GM19025 (cell line): ENCODE measurements around the gene FCGR1A.
"Not testable (repeated sequence)": the region's sequence is repeated elsewhere in the genome, so short reads cannot be mapped to it uniquely, and the experiment has no call there.

ENCODE experiments used
- ATAC-seq: cut with Tn5 transposase; IDR thresholded peaks from one replicate; pipeline ENCODE4 v1.9.1; 2021; ENCODE audit warnings: mild to moderate bottlenecking, low read depth, moderate library complexity; ENCODE audit not compliant: unreplicated experiment

The FCGR1A gene

DNA sequence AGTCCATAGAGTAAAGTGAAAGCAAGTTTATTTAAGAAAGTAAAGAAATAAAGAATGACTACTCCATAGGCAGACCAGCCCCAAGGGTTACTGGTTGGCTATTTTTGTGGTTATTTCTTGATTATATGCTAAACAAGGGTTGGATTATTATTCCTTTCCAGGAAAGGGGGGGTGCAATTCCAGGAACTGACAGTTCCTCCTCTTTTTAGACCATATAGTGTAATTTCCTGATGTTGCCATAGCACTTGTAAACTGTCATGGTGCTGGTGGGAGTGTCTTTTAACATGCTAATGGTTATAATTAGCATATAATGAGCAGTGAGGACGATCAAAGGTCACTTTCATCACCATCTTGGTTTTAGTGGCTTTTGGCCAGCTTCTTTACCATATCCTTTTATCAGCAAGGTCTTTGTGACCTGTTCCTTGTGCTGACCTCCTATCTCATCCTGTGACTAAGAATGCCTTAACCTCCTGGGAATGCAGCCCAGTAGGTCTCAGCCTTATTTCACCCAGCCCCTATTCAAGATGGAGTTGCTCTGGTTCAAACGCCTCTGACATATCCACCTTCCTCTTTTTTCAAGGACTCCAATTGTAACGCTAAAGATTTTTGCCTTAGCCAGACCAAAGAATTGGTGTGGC lies 6.9 kb upstream of the FCGR1A start:
- not testable (repeated sequence) for ATAC-seq

DNA sequence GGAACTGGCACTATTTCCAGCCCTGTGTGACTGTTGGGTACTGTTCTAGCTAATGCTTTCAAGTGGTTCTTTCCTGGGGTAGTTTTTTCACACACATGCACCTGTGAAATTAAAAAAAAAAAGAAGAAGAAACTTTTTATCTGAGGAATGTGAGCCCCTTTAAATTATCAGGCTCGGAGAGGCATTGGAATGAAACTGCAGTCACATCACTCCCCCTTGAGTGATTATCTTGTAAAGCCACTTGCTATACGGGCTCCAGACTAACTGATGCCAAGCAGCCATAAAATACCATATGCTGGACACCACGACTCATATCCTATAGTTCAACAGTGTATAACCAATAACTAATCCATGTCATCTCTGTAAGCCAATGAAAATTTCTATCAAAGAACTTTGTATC lies 5.4 kb upstream of the FCGR1A start:
- not testable (repeated sequence) for ATAC-seq

DNA sequence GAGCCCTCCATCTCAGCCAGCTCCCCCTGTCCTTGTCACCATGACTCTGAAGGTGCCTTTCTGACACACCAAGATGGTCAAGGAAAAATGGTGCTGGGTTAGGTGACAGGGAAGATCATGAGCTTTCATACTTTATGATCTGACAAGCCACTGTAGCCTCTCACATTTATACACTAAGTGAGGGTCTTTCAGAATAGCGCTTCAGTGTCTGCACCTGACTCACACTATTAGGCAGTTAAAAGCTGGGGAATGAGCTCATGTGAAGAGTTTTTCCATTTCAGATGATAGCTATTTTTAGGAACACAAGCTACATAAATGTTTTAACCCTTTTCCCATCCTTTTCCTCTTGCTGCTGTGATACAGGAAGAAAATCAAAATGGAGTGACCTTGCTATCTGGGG lies 4.2 kb upstream of the FCGR1A start:
- ATAC-seq: not testable (repeated sequence)

DNA sequence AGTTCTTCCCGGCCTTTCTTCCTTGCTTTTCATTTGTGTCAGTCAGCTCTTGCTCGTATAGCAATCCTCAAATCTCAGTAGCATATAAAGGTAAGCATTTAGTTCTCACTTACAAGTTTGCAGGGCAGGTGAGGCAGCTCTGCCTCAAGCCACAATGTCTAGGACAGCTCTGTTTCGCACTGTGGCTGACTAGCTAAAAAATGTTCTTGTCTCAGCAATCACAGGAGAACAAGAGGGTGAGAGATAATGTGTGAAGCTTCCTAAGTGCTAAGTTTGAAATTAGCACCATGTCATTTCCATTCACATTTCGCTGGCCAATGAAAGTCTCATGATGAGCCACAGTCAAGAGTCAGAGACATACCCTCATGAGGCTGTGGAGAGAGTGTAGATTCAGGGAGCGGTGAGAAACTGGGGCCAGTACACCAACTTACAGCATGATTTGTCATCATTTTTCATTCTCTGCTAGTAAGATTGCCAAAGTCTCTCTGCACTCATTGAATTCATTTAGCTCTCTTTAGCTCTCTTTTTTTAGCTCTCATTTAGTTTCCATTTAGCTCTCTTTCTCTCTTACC lies 995 bp upstream of the FCGR1A start:
- ATAC-seq: not testable (repeated sequence)

DNA sequence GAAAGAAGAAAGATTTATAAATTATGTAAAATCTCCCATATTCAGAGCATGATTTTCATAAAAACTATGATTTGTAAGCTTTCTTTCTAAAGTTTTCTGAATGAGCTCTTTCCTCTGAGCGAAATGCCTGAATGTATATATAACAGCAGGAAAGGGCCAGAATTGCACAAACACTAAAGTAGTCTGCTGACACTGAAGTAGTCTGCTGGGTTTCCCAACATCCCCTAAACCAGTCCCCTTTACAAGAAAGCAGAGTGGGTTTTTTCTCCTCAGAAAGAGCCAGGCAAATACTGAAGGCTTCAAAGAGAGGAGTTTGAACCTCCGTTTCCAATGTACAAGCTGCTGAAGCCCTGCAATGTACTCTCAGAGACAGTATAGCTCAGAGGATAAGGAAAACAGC lies 795 bp downstream of the FCGR1A start:
- not testable (repeated sequence) for ATAC-seq

DNA sequence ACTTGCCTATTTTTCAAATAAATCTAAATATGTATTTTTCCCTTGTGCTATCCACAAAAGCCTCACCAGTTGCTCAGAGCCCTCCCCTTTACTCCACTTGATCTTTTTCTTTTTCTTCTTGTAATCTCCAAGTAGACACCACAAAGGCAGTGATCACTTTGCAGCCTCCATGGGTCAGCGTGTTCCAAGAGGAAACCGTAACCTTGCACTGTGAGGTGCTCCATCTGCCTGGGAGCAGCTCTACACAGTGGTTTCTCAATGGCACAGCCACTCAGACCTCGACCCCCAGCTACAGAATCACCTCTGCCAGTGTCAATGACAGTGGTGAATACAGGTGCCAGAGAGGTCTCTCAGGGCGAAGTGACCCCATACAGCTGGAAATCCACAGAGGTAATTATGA lies 1.4 kb downstream of the FCGR1A start:
- not testable (repeated sequence) for ATAC-seq

DNA sequence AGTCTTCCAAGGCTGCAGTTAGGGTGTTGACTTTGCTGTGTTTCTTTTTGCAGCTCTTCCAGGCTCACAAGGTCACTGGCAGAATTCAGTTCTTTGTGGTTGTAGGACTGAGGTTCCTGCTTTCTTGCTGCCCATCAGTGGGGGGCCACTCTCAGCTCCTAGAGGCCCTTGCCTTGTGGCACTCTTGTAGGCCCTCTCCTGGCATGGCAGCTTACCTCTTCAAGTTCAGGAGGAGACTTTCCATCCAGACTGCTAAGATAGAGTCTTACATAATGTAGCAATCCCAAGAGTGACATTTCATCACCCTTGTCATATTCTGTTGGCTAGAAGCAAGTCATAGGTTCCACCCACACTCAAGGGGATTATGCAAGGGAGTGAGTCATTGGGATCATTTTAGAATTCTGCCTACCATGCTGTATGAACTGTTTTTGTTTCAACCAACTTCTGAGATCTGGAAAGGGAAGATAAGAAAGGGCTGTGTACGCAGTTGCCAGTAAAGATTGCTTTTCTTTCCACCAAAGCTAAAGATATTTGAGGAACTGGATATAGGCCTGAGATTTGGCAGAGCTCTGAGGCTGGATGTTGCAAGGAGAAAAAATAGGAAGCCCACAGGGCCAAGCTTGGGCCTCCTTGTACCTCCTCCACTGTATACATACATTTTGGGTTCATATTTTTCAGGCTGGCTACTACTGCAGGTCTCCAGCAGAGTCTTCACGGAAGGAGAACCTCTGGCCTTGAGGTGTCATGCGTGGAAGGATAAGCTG lies 5.4 kb downstream of the FCGR1A start:
- ATAC-seq: not testable (repeated sequence)

DNA sequence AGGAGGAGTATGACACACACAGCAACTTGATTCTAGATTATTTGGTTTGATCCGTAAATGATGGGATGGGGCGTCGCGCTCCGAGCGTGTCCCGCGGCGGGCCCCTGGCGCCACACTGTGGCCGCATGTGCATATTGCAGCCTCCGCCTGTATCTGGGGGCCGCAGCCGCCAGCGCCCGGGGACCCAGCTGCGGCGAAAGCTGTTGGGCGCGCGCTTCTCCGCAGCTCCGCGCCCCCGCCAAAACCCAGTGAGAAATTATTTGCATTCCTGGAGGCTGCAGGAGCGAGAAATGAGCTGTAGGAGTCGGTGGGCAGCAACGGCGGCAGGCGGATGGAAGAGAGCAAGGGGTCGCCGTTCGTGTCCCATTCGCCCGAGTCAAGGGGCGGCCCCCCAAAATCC lies 10.0 kb downstream of the FCGR1A start:
- ATAC-seq: peak; percentile 79

DNA sequence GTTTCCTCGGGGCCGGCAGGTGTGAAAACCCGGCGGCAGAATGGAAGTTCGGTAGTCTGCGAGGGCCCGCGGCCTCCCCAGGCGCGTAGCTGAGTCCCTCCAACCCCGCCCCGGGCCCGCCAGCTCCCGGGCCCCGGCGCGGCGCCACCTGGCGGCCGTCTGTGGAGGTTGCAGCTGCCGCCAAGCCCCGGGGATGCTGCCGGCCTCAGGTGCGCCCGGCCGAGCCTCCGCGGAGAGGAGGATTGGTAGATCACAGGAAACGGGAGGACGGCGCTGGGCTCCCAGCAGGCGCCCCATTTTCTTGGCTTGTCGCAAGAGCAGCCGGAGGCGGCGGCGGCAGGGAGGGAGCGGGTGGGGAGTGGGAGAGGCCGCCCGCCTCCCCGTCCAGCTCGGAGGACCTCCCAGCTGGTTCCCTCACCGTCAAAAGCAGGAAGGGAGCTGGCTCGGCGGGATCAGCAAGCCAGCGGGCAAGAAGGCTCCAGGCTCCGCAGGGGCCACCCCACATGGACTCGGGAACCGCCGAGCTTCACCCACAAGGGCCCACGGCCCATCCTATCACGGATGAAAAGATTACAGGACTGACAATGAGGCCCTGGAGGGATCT lies 10.5 kb downstream of the FCGR1A start:
- ATAC-seq: peak; percentile 88

DNA sequence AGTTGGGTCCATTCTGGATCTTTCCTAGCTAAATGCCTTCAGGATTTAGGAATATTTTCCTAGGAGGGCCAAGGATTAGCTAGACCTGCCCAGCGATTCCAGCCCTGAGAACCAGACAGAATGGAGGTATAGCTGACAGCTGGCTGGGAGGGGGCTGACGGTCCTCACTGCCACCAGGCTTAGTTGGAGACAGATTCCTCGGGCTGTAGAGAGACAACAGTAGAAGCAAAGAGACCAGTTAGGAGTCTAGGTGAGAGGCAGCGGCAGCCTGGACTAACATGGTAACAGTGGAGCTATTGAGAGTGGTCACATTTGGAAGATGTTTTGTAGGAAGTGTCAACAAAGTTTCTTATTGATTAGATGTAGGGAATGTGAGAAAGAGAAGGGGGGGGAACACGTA lies 11.4 kb downstream of the FCGR1A start:
- not testable (repeated sequence) for ATAC-seq

DNA sequence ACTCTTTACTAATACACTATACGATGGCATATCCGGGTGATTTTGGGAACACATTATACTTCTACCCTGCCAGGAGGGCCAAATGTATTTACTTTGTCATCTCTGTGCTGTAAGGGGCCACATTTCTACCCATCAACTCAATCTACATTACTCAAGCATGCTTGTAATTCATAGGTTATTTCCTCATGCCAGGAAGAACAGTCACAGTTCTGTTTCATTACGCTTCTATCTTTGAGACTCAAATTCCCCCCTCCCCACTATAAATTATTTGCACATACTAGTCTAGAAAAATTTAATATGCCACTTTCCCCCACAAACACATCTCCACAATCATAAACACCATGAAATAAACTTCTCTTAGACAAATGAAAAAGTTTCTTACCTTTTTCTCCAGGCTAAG lies 19.1 kb downstream of the FCGR1A start:
- not testable (repeated sequence) for ATAC-seq

DNA sequence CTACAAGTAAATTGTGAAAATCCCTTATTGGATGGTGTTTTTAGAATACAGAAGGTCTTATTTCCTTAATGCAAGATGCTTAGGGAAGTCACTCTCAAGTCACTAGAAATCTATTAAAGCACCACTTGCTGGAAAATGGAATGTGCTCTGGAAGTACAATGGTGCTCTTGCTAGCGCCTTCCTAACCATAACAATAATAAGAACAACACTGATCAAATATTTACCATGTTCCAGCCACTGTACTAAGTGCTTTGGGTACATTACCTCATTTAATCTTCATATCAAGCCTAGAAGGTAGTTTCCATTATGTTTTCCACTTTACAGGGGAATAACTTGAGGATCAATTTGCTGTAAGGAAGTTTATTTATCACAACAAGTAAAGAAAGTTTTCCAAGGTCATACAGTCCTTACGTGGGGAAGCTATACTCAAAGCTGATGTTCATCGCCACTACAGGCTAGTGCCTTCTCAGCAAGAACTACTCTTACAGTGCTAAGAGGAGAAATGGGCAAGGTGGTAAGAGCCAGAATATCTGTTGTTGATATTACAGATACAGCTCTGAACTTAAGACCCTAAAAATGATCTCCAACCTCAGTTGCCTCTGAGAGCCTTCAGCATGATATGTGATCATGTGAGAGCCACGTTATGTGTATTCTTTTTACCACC lies 22.1 kb downstream of the FCGR1A start:
- not testable (repeated sequence) for ATAC-seq

DNA sequence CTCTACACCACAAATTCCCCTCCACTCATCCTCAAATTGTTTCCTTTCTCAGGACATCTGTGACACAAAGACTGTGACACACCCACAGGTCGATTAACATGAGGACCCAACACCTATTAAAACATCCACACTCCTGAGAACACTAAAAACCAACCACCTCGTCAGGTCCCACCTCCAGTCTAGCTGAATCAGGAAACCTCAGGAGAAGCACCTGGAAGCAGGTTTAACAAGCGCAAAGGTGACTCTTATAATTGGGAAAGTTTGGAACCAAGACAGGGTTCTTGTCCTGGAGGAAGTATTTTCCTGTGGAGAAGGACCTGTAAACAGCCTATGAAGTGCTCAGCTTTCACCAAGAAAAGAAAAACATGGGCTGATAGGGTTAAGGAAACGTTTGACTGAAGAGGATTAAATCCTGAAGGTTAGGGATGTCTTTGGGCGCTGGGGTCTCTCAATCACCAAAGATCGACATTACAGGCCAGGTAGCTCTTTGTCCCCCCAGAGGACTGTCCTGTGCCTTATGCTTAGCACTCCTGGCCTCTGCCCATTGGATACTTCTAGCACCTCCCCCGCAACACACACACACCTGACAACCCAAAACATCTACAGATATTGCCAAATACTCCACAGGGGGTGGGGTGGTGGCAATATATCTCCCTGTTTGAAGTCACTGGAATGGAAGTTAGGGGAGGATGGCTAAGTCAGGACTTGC lies 28.4 kb downstream of the FCGR1A start:
- not testable (repeated sequence) for ATAC-seq

DNA sequence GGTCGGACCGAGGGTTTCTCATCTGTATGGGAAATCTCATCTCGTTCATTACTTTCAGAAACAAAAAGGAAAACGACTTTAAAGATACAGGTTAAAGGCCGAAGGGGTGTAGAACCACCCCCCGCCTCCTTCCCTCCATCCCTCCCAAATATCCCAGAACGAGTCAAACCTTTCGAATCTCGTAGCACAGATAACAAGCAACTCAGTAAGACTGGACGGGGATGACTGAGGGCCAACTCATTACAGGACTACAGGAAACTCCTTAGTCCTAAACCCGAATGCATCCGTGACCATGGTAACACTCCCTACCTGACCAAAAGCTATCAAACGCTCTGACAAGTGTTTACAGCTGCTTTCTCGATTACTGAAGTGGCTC lies 29.0 kb downstream of the FCGR1A start:
- ATAC-seq: peak; percentile 11

DNA sequence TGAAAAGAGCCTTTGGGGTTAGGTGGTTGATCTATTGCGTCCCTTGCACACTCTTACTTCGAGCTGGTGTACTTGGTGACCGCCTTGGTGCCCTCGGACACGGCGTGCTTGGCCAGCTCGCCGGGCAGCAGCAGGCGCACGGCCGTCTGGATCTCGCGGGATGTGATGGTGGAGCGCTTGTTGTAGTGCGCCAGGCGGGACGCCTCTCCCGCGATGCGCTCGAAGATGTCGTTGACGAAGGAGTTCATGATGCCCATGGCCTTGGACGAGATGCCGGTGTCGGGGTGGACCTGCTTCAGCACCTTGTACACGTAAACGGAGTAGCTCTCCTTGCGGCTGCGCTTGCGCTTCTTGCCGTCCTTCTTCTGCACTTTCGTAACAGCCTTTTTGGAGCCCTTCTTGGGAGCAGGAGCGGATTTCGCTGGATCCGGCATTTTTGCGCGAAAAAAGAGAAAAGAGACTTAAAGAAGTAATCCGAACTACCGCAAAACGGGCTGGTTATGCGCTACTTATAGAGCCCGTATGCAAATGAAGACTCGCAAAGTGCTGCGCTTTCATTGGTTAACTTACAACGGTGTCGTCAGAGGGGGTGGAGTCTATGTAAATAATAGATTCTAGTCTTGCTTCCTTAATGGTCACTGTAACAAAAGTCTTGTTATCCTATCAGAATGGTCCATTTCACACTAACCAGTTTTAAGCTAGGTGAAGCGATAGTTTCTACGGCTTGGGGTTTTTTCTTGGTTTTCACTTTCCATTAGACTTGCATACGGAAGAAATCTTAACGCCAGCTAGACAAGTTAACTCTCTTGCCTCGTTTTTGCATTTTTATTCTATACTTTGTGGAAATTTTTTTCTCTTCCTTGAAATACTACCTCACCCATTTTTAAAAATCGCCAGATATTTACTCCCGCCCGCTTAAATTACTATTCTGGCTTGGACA lies 29.7 kb downstream of the FCGR1A start:
- ATAC-seq: peak; percentile 81

DNA sequence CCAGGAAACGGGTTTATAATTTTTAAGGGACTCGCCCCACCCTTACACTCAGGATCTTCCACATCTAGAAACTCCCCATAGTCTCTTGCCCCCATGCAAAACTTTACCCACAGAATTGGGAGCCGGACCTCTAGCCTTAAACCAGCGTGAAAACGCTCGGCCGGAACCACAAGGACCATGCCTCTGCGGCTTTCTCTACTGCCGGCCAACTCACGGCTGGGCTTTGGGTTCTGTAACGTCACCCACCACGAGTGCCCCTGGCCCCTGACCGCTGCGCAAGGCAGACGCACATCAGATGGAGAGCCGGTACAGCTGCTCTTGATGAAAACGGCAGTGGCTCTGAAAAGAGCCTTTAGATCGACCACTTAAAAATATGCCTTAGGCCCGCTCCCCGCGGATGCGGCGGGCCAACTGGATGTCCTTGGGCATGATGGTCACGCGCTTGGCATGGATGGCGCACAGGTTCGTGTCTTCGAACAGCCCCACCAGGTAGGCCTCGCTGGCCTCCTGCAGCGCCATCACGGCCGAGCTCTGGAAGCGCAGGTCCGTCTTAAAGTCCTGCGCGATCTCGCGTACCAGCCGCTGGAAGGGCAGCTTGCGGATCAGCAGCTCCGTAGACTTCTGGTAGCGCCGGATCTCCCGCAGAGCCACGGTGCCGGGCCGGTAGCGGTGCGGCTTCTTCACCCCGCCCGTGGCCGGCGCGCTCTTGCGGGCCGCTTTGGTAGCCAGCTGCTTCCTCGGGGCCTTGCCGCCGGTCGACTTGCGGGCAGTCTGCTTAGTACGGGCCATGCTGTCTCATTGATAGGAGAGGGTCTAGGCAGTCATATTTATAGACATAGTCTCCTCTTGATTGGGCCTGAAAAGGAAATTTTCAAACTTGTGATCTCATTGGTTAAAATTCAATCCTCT lies 30.7 kb downstream of the FCGR1A start:
- ATAC-seq: not testable (repeated sequence)

DNA sequence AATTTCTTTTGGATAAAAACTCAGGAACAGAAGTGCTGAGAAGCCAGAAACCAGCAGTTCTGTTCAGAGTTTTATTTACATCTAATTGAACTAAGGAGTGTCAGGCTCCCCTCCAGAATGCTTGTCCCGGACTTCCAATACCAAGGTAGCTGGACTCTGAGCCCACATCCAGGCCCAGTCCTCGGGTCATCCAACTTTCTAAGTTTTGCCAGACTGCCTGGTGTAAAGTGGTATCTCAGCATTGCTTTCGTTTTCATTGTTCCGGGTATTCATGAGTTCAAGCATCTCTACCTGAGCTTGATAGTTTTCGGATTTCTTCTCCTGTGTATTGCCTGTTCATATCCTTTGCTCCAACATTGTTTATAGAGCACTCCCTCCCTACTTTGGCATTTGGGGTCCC lies 37.9 kb downstream of the FCGR1A start:
- ATAC-seq: not testable (repeated sequence)

DNA sequence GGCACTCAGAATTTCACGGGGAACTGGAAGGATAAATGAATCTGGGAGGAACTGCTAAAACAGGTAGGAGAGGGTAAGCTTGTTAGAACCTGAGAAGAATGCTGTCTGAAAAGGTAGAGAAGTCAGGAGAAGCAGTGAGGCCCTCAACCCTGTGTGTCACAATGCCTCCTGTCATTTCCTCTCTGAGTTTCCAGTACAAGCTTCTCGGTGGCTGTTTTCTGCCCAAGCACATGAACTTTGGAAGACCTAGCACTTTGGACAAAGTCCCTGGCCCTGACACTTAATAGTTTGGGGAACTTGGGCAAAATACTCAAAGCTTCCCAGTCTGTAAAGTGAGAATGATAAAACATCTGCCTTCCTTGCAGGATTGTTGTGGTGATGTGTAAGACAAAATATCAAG lies 44.1 kb downstream of the FCGR1A start:
- ATAC-seq: not testable (repeated sequence)
